ENCODE data around the gene ESPN.

- no peak for TF ChIP-seq CTCF (conservative IDR thresholded peaks at IDR 0.05; ENCODE audit: low read depth, low read length)
- TF ChIP-seq NFE2L2 (IDR thresholded peaks at IDR 0.05; ENCODE audit: low read depth, low read length), result no peak
- no peak for TF ChIP-seq SMC3 (IDR thresholded peaks at IDR 0.05; ENCODE audit: low read depth, low read length)
- TF ChIP-seq POLR2A (IDR thresholded peaks at IDR 0.05; ENCODE audit: low read depth, low read length), result no peak
- TF ChIP-seq FOS (IDR thresholded peaks at IDR 0.05; ENCODE audit: low read depth, low read length), result no peak
- no peak for TF ChIP-seq MAZ (IDR thresholded peaks at IDR 0.05; ENCODE audit: borderline replicate concordance, low read depth, low read length)
Observed at GRCh38 chr1:6420454-6421042, 4.0 kb upstream of the ESPN start.
